SK-N-SH treated with all-trans-retinoic acid at 6 μM for 48 hours (cell line): ENCODE results near the gene PRKACG.

Experiments
- ATAC-seq: fragments of 200-7000 bp; cut with Tn5 transposase; 3 replicates; pipeline ENCODE4 v1.9.1; 2020; ENCODE audit warnings: mild to moderate bottlenecking, moderate library complexity
- BACH2 ChIP-seq: fragments of 250-450 bp; sonication (Bioruptor Pico); IDR thresholded peaks from 2 replicates; pipeline ENCODE4 v1.9.0; 2021; ENCODE audit warnings: mild to moderate bottlenecking, borderline replicate concordance
- CREB5 ChIP-seq: fragments of 250-450 bp; sonication (Bioruptor Pico); IDR thresholded peaks from 2 replicates; pipeline ENCODE4 v1.5.1; 2020; ENCODE audit warnings: low read depth, mild to moderate bottlenecking, moderate library complexity
- CSRNP3 ChIP-seq: fragments of 250-450 bp; sonication (Bioruptor Pico); IDR thresholded peaks from 2 replicates; pipeline ENCODE4 v1.5.1; 2021; ENCODE audit warnings: mild to moderate bottlenecking, moderate library complexity
- ESRRG ChIP-seq: fragments of 250-450 bp; sonication (Bioruptor Pico); IDR thresholded peaks from 2 replicates; pipeline ENCODE4 v1.6.1; 2021; ENCODE audit warnings: mild to moderate bottlenecking
- ISL1 ChIP-seq: fragments of 250-450 bp; sonication (Bioruptor Pico); IDR thresholded peaks from 2 replicates; pipeline ENCODE4 v2.1.2; 2022; ENCODE audit warnings: mild to moderate bottlenecking, moderate library complexity
- PATZ1 ChIP-seq: fragments of 250-450 bp; sonication (Bioruptor Pico); IDR thresholded peaks from 2 replicates; pipeline ENCODE4 v1.8.0; 2020; ENCODE audit warnings: mild to moderate bottlenecking, moderate library complexity, borderline replicate concordance
- PPARA ChIP-seq: fragments of 250-450 bp; sonication (Bioruptor Pico); IDR thresholded peaks from 2 replicates; pipeline ENCODE4 v1.5.0; 2020; ENCODE audit warnings: mild to moderate bottlenecking, borderline replicate concordance
- RARB ChIP-seq: fragments of 250-450 bp; sonication (Bioruptor Pico); IDR thresholded peaks from 2 replicates; pipeline ENCODE4 v1.8.0; 2021; ENCODE audit warnings: mild to moderate bottlenecking, moderate library complexity
- TCF4 ChIP-seq: fragments of 250-450 bp; sonication (Bioruptor Pico); IDR thresholded peaks from 2 replicates; pipeline ENCODE4 v1.8.0; 2021; ENCODE audit warnings: mild to moderate bottlenecking, moderate library complexity, borderline replicate concordance
- TOX ChIP-seq: fragments of 250-450 bp; sonication (Bioruptor Pico); IDR thresholded peaks from 2 replicates; pipeline ENCODE4 v1.8.0; 2021; ENCODE audit warnings: mild to moderate bottlenecking, moderate library complexity, borderline replicate concordance
- TSHZ2 ChIP-seq: fragments of 250-450 bp; sonication (Bioruptor Pico); IDR thresholded peaks from 2 replicates; pipeline ENCODE4 v1.5.0; 2020; ENCODE audit warnings: mild to moderate bottlenecking, moderate library complexity
- ZC3H10 ChIP-seq: fragments of 250-450 bp; sonication (Bioruptor Pico); IDR thresholded peaks from 2 replicates; pipeline ENCODE4 v1.5.1; 2021; ENCODE audit warnings: mild to moderate bottlenecking, moderate library complexity
- ZFP3 ChIP-seq: fragments of 250-450 bp; sonication (Bioruptor Pico); IDR thresholded peaks from 2 replicates; pipeline ENCODE4 v1.5.0; 2020; ENCODE audit warnings: mild to moderate bottlenecking, moderate library complexity
- ZNF565 ChIP-seq: fragments of 450-650 bp; formaldehyde crosslinking; conservative IDR thresholded peaks from 2 replicates; pipeline ENCODE4 v1.5.0; 2020; ENCODE audit warnings: low read depth, mild to moderate bottlenecking, moderate library complexity
- ZNF8 ChIP-seq: fragments of 450-650 bp; formaldehyde crosslinking; IDR thresholded peaks from 2 replicates; pipeline ENCODE4 v1.5.0; 2020; ENCODE audit warnings: mild to moderate bottlenecking, moderate library complexity

PRKACG gene

GRCh38 chr9:68975365-68976043, 38.4 kb downstream of the PRKACG start:
- TF ChIP-seq ZNF8 (CRISPR knock-in tag) (no peak), ZNF565 (CRISPR knock-in tag) (no peak), ZFP3 (CRISPR knock-in tag) (no peak), RARB (CRISPR knock-in tag) (no peak)
- ATAC-seq: no peak

GRCh38 chr9:68974901-68975300, 39.0 kb downstream of the PRKACG start:
- ATAC-seq: no peak
- TF ChIP-seq ESRRG (CRISPR knock-in tag) (no peak), ZNF565 (CRISPR knock-in tag) (no peak)
- TF ChIP-seq, all 23 proteins: peak for 0

- TF ChIP-seq TSHZ2 (CRISPR knock-in tag) (no peak), BACH2 (CRISPR knock-in tag) (no peak), TCF4 (CRISPR knock-in tag) (no peak), PPARA (CRISPR knock-in tag) (no peak), CREB5 (CRISPR knock-in tag) (no peak), TOX (CRISPR knock-in tag) (no peak), ISL1 (no peak)
- no peak for ATAC-seq
Observed at GRCh38 chr9:68974431-68974830, 39.5 kb downstream of the PRKACG start.

- TF ChIP-seq CSRNP3 (CRISPR knock-in tag): no peak
- no peak for TF ChIP-seq ZC3H10
- no peak for TF ChIP-seq TOX (CRISPR knock-in tag)
- no peak for TF ChIP-seq TSHZ2 (CRISPR knock-in tag)
- TF ChIP-seq ESRRG (CRISPR knock-in tag): no peak
- no peak for TF ChIP-seq PATZ1 (CRISPR knock-in tag)
- TF ChIP-seq, all 23 proteins: peak for 0
- ATAC-seq: no peak
Observed at GRCh38 chr9:68973619-68974018, 40.3 kb downstream of the PRKACG start.
